Measurements from ENCODE around the gene RGS14. TPM values are rescaled to one million over a fixed set of nuclear protein-coding genes. Genes with fewer than 3 reads are reported as not detected.
"Not testable (repeated sequence)": the region's sequence is repeated elsewhere in the genome, so short reads cannot be mapped to it uniquely, and the experiment has no call there.

RGS14 gene
- total RNA-seq, 1 experiment from 2014 or later = 9.4 TPM

DNA sequence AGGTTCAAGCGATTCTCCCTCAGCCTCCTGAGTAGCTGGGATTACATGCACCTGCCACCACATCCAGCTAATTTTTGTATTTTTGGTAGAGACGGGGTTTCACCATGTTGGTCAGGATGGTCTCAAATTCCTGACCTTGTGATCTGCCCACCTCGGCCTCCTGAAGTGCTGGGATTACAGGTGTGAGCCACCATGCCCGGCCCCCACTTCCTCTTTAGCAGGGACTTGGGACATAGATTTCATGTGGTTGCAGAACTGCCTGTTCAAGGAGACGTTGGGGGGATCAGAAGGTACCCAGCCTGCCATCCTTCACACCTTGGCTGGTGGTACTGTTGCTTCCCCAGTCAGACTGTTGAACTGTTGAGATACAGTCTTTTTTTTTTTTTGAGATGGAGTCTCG, 59.4 kb downstream of the RGS14 start:
- H3K27ac ChIP-seq (ENCODE audit: low read depth, low read length); H2AFZ ChIP-seq (ENCODE audit: low read depth, low read length, poor library complexity, severe bottlenecking); H3K4me3 ChIP-seq (replicated peaks in 1 of 2; ENCODE audit: low read depth in 1 of 2, low read length in 2 of 2); H3K79me2 ChIP-seq (ENCODE audit: insufficient read depth, low read length); H3K9me3 ChIP-seq (ENCODE audit: control insufficient read depth in 1 of 2, insufficient read depth in 1 of 2, low read depth in 1 of 2, low read length in 2 of 2); H3K9me2 ChIP-seq (ENCODE audit: insufficient read depth); H3K4me1 ChIP-seq (ENCODE audit: control insufficient read depth in 1 of 2, insufficient read depth in 2 of 2, low read length in 2 of 2); BruUV-seq (replicated peaks); H3K36me3 ChIP-seq (ENCODE audit: control insufficient read depth in 1 of 2, insufficient read depth in 2 of 2, low read length in 2 of 2); H3K27me3 ChIP-seq (ENCODE audit: insufficient read depth, low read length); H4K20me1 ChIP-seq (ENCODE audit: insufficient read depth); ATAC-seq; H3K9ac ChIP-seq (ENCODE audit: low read length); H3K4me2 ChIP-seq (ENCODE audit: low read length); DNase-seq (ENCODE audit: low read depth, low spot score); intact Hi-C loops (cut with micrococcal nuclease): not testable (repeated sequence)
- RAD21 ChIA-PET (ENCODE audit: low non-redundant PET in 1 of 2, low total read pairs in 2 of 2, uncharacterized antibody in 2 of 2, unreplicated experiment in 2 of 2) = interaction anchor here in 1 of 2 experiments (0.5 kb wide), 1 partner anchor 9 kb away, joined by 3 read pairs; the partner anchor contains the start of gene GRK6
- CTCF ChIA-PET = interaction anchor here (3.7 kb wide), 1 partner anchor 13 kb away, joined by 9 read pairs; no protein-coding TSS in a partner anchor
- POLR2A ChIA-PET = interaction anchor here (1.4 kb wide), 1 partner anchor 9 kb away, joined by 6 read pairs; the partner anchor contains the start of gene GRK6

DNA sequence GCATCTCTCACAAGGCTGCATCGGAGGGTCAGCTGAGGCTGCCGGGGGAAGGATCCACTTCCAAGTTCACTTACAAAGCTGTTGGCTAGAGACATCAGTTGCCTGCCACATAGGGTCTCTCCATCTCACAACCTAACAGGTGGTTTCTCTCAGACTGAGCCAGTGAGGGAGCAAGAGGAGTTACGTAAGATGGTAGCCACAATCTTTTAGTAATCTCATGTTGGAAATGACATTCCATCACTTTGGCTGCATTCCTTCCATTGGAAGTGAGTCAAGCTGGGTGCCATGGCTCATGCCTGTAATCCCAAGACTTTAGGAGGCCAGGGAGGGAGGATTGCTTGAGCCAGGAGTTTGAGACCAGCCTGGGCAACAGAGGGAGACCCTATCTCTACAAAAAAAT, 61.3 kb downstream of the RGS14 start:
- H3K27me3 ChIP-seq (ENCODE audit: insufficient read depth, low read length) = no peaks in the 10 kb centered on the region
- no peaks in the 10 kb centered on the region for H3K9me2 ChIP-seq (ENCODE audit: insufficient read depth)
- H3K4me1 ChIP-seq (ENCODE audit: control insufficient read depth in 1 of 2, insufficient read depth in 2 of 2, low read length in 2 of 2) = no peaks in the 10 kb centered on the region; a peak in 1 of 4 replicates
- DNase-seq (ENCODE audit: low read depth, low spot score) (no peak), ATAC-seq (no peak)
- no peak overlapping the region for H3K4me3 ChIP-seq (replicated peaks in 1 of 2; ENCODE audit: low read depth in 1 of 2, low read length in 2 of 2)
- H2AFZ ChIP-seq (ENCODE audit: low read depth, low read length, poor library complexity, severe bottlenecking) = no peak overlapping the region
- H3K9ac ChIP-seq (ENCODE audit: low read length) = no peak overlapping the region
- no peaks in the 10 kb centered on the region for H3K36me3 ChIP-seq (ENCODE audit: control insufficient read depth in 1 of 2, insufficient read depth in 2 of 2, low read length in 2 of 2)
- RAD21 ChIA-PET (ENCODE audit: low non-redundant PET in 1 of 2, low total read pairs in 2 of 2, uncharacterized antibody in 2 of 2, unreplicated experiment in 2 of 2) = no interaction called here
- no TSS peak for BruUV-seq (replicated peaks)
- no peak overlapping the region for H3K27ac ChIP-seq (ENCODE audit: low read depth, low read length)
- H3K4me2 ChIP-seq (ENCODE audit: low read length) = no peak overlapping the region
- intact Hi-C loops (cut with micrococcal nuclease) = no loop called here
- H3K9me3 ChIP-seq (ENCODE audit: control insufficient read depth in 1 of 2, insufficient read depth in 1 of 2, low read depth in 1 of 2, low read length in 2 of 2) = no peaks in the 10 kb centered on the region
- H4K20me1 ChIP-seq (ENCODE audit: insufficient read depth) = no peaks in the 10 kb centered on the region
- H3K79me2 ChIP-seq (ENCODE audit: insufficient read depth, low read length) = no peaks in the 10 kb centered on the region
- CTCF ChIA-PET = interaction anchor here (1.3 kb wide), 1 partner anchor 15 kb away, joined by 6 read pairs; no protein-coding TSS in a partner anchor
- POLR2A ChIA-PET = no interaction called here
- TF ChIP-seq POLR2AphosphoS5 (IDR thresholded peaks at IDR 0.05; ENCODE audit: low read depth, low read length) (no peak), TCF7L2 (IDR thresholded peaks at IDR 0.05; ENCODE audit: borderline replicate concordance, extremely low read depth, insufficient read depth, insufficient read length) (no peak), POLR2A (IDR thresholded peaks at IDR 0.05; ENCODE audit: borderline replicate concordance, extremely low read depth, insufficient read depth, insufficient read length) (no peak), CBX3 (IDR thresholded peaks at IDR 0.05; ENCODE audit: low read depth) (no peak), FOSL1 (IDR thresholded peaks at IDR 0.05; ENCODE audit: low read depth) (no peak), ZFX (IDR thresholded peaks at IDR 0.05) (no peak), RAD21 (IDR thresholded peaks at IDR 0.05; ENCODE audit: low read depth) (no peak), EGR1 (IDR thresholded peaks at IDR 0.05; ENCODE audit: low read depth) (no peak), CEBPB (IDR thresholded peaks at IDR 0.05; ENCODE audit: low read depth) (no peak), SP1 (IDR thresholded peaks at IDR 0.05; ENCODE audit: low read depth) (no peak), ZNF274 (IDR thresholded peaks at IDR 0.05; ENCODE audit: low read depth, low read length) (no peak), SRF (IDR thresholded peaks at IDR 0.05; ENCODE audit: low read depth) (no peak)
- TF ChIP-seq, protein P1, sequence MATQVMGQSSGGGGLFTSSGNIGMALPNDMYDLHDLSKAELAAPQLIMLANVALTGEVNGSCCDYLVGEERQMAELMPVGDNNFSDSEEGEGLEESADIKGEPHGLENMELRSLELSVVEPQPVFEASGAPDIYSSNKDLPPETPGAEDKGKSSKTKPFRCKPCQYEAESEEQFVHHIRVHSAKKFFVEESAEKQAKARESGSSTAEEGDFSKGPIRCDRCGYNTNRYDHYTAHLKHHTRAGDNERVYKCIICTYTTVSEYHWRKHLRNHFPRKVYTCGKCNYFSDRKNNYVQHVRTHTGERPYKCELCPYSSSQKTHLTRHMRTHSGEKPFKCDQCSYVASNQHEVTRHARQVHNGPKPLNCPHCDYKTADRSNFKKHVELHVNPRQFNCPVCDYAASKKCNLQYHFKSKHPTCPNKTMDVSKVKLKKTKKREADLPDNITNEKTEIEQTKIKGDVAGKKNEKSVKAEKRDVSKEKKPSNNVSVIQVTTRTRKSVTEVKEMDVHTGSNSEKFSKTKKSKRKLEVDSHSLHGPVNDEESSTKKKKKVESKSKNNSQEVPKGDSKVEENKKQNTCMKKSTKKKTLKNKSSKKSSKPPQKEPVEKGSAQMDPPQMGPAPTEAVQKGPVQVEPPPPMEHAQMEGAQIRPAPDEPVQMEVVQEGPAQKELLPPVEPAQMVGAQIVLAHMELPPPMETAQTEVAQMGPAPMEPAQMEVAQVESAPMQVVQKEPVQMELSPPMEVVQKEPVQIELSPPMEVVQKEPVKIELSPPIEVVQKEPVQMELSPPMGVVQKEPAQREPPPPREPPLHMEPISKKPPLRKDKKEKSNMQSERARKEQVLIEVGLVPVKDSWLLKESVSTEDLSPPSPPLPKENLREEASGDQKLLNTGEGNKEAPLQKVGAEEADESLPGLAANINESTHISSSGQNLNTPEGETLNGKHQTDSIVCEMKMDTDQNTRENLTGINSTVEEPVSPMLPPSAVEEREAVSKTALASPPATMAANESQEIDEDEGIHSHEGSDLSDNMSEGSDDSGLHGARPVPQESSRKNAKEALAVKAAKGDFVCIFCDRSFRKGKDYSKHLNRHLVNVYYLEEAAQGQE (IDR thresholded peaks at IDR 0.05; ENCODE audit: low read depth) = no peak
- TF ChIP-seq, protein P2, sequence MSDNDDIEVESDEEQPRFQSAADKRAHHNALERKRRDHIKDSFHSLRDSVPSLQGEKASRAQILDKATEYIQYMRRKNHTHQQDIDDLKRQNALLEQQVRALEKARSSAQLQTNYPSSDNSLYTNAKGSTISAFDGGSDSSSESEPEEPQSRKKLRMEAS (IDR thresholded peaks at IDR 0.05) = no peak
- TF ChIP-seq, protein P3, sequence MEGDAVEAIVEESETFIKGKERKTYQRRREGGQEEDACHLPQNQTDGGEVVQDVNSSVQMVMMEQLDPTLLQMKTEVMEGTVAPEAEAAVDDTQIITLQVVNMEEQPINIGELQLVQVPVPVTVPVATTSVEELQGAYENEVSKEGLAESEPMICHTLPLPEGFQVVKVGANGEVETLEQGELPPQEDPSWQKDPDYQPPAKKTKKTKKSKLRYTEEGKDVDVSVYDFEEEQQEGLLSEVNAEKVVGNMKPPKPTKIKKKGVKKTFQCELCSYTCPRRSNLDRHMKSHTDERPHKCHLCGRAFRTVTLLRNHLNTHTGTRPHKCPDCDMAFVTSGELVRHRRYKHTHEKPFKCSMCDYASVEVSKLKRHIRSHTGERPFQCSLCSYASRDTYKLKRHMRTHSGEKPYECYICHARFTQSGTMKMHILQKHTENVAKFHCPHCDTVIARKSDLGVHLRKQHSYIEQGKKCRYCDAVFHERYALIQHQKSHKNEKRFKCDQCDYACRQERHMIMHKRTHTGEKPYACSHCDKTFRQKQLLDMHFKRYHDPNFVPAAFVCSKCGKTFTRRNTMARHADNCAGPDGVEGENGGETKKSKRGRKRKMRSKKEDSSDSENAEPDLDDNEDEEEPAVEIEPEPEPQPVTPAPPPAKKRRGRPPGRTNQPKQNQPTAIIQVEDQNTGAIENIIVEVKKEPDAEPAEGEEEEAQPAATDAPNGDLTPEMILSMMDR (IDR thresholded peaks at IDR 0.05 in 2 of 3, conservative IDR thresholded peaks at IDR 0.05 in 1 of 3; ENCODE audit: borderline replicate concordance in 1 of 3, insufficient read depth in 1 of 3, low read depth in 2 of 3, low read length in 2 of 3) = no peak

Measured in HCT116 (cell line).